DLD1 (cell line): ENCODE results near the gene ZNF234.
"Not testable (repeated sequence)": the region's sequence is repeated elsewhere in the genome, so short reads cannot be mapped to it uniquely, and the experiment has no call there.

Experiments used
- in situ Hi-C: cut with HindIII; loops from 2 replicates; pipeline ENCODE4 v1.10.0; 2017; ENCODE audit warnings: low sequenced_read_pairs

ZNF234 gene

GRCh38 chr19:44141191-44142058, at the start of gene ZNF234:
Gene ZNF234, plus strand, starts transcription at chr19:44141554. Its CDS starts 3,079 bp downstream, at chr19:44144633.
- in situ Hi-C loops: no loop called here

GRCh38 chr19:44092108-44092507, 49.2 kb upstream of the ZNF234 start:
- in situ Hi-C loops: no loop called here

DNA sequence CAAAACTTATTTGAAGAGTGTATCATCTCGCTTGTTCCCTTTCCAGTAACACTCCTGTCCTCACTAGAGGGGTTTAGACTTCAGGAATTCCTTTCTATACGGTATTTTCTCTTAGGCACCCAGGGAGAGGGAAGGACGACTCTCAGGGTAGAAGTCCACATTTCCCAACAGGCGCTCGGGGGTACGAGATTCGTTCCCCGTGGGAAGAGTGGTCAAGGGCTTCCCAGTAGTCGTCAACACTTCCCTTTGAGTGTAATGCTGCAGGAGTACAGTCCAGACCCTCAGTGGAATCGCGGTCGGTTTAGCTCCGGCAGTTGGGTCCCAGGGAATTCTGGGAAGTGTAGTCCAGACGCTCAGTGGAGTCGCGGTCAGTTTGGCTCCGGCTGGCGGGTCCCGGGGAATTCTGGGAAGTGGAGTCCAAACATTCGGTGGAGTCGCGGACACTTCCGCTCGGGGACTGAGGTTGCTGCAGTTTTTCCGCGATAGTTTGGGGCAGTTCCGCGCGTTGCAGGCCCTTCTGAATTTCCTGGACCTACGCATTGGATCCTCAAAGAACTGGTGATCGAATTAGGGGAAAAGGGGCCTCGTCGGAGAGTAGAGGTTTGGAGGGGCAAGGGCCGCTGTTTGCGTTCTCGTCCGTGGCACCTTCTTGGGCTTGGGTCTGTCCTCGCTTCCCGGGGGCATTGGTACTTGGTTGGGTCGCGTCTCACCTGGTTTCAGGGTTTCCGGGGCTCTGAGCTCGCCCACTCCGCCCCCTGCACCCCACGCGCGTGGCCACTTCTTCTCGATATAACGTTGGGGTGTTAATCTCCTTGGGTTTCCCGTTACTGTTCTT, 47.2 kb upstream of the ZNF234 start, which contains the start of gene ZNF224:
Gene ZNF224, plus strand, starts transcription at position 431 of the 835 bp plus-strand sequence. CDS start 3,513 bp downstream, outside the sequence.
- in situ Hi-C loops: no loop called here

DNA sequence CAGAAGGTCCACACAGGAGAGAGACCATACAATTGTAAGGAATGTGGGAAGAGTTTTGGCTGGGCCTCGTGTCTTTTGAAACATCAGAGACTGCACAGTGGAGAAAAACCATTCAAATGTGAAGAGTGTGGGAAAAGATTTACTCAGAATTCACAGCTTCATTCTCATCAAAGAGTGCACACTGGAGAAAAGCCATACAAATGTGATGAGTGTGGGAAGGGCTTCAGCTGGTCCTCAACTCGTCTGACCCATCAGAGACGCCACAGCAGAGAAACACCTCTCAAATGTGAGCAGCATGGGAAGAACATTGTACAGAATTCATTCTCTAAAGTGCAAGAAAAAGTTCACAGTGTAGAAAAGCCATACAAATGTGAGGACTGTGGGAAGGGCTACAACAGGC, 33.6 kb upstream of the ZNF234 start:
- in situ Hi-C loops: no loop called here

DNA sequence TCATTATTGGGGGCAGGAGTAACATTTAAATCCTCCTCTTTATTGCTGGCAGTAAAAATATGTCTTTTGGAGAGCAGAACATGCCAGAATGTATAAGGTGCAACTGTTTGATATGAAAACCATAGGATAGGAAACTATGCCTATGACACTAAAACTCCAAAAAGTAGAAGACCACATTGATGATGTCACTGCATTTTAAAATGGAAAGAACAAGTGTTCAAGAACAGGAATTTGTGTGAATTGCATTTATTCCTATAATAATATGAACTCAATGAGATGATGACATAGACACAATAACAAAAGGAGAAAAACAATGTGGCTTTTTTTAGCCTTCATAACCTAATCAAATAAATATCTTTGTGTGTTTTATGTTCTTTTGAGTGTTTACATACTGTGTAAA, 31.9 kb upstream of the ZNF234 start:
- in situ Hi-C loops: no loop called here

GRCh38 chr19:44111910-44112463, 29.4 kb upstream of the ZNF234 start:
- in situ Hi-C loops: no loop called here

- in situ Hi-C loops: no loop called here
Measured at GRCh38 chr19:44112802-44113137, 28.6 kb upstream of the ZNF234 start.

- in situ Hi-C loops: no loop called here
Measured at GRCh38 chr19:44113138-44113783, 28.1 kb upstream of the ZNF234 start, which contains the start of gene ZNF225. Gene ZNF225, plus strand, starts transcription at chr19:44113399. Its CDS starts 2,429 bp downstream, at chr19:44115828.

DNA sequence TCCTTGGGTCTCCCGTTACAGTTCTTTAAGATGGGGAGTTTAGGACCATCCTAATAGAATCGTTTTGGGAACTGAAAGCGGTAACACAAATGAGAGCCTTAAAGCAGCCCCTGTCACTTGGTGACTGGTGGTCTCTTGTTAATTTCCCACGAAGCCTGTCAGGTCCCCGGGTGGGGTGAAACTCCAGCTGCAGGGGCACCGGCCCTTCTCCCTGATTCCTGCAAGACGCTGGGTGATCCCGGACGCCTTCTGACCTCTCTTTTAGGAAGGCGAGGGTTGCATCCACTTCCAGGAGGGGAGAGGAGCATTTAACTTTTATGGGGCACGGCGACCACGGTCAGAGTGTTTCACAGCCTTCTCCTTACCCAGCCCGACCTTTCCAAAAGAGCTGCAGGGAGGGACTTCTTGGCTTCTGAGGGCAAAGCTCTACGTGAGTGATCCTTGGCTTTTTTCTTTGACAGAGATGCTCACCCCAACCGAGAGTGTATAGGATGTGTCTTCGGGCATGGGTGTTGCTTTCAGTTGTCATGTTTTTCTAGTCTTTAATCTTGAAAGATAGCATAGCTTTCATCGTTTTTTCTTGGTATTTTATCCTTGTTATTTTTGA, 27.5 kb upstream of the ZNF234 start:
- in situ Hi-C loops: no loop called here

DNA sequence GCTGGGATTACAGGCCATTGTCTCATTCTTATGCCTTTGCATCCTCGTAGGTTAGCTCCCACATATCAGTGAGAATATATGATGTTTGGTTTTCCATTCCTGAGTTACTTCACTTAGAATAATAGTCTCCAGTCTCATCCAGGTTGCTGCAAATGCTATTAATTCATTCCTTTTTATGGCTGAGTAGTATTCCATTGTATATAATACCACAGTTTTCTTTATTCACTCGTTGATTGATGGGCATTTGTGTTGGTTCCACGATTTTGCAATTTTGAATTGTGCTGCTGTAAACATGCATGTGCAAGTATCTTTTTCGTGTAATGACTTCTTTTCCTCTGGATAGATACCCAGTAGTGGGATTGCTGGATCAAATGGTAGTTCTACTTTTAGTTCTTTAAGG, 20.2 kb upstream of the ZNF234 start:
- in situ Hi-C loops: not testable (repeated sequence)

- in situ Hi-C loops: no loop called here
Measured at GRCh38 chr19:44131955-44132354, 9.4 kb upstream of the ZNF234 start.

- in situ Hi-C loops: no loop called here
Measured at GRCh38 chr19:44142059-44142433, 692 bp downstream of the ZNF234 start.

- in situ Hi-C loops: no loop called here
Measured at GRCh38 chr19:44149776-44150175, 8.4 kb downstream of the ZNF234 start.

- in situ Hi-C loops: no loop called here
Measured at GRCh38 chr19:44151491-44151890, 10.1 kb downstream of the ZNF234 start.

- in situ Hi-C loops: no loop called here
Measured at GRCh38 chr19:44156475-44156874, 15.1 kb downstream of the ZNF234 start.

- in situ Hi-C loops: no loop called here
Measured at GRCh38 chr19:44163789-44164188, 22.4 kb downstream of the ZNF234 start.

DNA sequence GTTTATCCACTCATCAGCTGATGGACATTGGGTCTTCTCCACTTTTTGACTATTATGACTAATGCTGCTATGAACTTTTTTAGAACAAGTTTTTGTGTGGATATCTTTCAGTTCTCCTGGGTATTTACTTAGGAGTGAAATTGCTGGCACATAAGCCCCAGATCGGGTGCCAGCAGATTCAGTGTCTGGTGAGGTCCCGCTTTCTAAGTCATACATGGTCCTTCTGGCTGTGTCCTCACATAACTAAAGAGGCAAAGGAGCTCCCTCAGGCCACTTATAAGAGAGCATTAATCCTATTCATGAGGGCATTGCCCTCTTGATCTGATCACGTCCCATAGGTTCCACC, 22.9 kb downstream of the ZNF234 start:
- in situ Hi-C loops: no loop called here

DNA sequence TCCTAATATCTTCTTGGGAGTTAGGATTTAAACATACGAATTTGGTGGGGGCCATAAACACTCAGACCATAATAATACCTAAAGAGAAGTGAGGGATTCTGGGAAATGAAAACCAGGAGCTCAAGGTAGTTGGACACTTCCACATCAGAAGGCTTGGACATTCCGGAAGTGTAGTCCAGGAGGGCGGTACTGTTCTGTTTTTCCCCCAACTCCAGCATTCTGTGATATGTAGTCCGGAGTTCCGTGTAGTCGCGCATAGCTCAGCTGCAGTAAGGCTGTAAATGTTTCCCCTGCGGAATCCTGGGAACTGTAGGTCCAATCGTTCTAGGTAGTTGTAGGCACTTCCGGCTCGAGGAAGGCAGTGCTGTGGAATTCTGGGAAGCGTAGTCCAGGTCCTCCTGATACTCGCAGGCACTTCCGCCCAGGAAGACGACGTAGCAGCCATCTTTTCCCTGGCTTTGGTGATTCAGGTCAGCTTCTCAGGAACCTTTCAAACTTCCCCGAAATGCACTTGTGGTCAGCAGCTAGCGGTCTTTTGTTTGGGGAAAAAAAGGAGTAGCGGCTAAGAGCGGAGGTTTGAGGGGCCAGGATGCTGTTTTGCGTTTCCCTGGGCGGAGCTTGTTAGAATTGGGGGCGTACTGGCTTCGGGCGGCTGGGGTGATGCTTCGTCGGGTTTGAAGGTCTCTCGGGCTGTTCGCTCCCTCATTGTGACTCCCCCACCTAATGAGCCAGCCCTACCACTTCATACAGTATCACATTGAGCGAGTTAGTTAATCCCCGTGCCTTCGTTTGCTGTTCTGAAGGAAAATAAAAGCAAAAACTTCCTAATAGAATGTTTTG, 23.5 kb downstream of the ZNF234 start, which contains the start of gene ZNF226:
Gene ZNF226, plus strand, starts transcription at position 428 of the 840 bp plus-strand sequence. CDS start 4,981 bp downstream, outside the sequence.
- in situ Hi-C loops: no loop called here

DNA sequence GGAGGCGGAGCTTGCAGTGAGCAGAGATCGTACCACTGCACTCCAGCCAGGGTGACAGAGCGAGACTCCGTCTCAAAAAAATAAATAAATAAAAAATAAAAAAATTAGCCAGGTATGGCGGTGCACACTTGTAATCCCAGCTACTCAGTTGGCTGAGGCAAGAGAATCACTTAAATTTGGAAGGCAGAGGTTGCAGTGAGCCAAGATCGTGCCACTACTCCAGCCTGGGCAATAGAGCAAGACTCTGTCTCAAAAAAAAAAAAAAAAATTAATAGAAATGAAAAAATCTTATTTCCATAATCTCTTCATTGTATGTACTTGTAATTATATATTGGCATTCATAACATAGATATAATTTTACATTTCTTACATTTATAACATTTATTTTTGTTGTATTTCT, 29.3 kb downstream of the ZNF234 start:
- in situ Hi-C loops: not testable (repeated sequence)

DNA sequence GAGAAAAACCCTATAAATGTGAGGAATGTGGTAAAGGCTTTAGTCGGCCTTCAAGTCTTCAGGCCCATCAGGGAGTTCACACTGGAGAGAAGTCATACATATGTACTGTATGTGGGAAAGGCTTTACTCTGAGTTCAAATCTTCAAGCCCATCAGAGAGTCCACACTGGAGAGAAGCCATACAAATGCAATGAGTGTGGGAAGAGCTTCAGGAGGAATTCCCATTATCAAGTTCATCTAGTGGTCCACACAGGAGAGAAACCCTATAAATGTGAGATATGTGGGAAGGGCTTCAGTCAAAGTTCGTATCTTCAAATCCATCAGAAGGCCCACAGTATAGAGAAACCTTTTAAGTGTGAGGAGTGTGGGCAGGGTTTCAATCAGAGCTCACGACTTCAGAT, 35.2 kb downstream of the ZNF234 start:
- in situ Hi-C loops: no loop called here
